ENCODE results near the gene PHGDH. TPM values are rescaled to one million over a fixed set of nuclear protein-coding genes. Genes with fewer than 3 reads are reported as not detected.

Gene PHGDH
- total RNA-seq, 4 donors from 2014 or later = 5.5 to 12.7 (median 7.2) TPM

DNA sequence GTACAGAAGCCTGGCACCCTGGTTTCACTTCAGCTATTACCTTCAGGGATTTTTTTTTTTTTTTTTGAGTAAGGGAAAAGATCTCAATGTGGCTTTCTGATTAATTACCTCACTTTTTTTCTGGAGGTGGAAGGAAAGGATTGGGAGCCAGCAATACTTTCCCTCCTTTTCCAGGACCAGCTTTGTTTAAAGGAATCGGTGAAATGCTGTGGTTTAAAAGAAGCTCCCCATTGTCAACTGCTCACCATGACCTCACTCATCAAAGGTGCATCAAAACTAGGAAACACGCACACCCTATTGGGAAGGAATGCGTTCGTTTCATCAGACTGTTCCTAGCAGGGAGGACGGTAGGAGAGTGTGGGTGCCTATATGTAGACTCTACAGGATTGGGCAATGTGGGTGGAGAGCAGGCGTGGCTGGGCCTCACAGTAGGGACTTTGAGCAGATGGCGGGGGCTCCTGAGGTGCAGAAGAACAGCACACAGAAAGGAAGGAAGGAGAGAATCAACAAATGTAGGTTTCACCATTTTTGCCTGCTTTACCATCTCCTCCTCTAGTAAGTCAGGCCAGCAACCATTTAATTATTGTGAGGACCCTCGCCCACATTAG, 13.0 kb downstream of the PHGDH start:
- TF ChIP-seq, protein P1, sequence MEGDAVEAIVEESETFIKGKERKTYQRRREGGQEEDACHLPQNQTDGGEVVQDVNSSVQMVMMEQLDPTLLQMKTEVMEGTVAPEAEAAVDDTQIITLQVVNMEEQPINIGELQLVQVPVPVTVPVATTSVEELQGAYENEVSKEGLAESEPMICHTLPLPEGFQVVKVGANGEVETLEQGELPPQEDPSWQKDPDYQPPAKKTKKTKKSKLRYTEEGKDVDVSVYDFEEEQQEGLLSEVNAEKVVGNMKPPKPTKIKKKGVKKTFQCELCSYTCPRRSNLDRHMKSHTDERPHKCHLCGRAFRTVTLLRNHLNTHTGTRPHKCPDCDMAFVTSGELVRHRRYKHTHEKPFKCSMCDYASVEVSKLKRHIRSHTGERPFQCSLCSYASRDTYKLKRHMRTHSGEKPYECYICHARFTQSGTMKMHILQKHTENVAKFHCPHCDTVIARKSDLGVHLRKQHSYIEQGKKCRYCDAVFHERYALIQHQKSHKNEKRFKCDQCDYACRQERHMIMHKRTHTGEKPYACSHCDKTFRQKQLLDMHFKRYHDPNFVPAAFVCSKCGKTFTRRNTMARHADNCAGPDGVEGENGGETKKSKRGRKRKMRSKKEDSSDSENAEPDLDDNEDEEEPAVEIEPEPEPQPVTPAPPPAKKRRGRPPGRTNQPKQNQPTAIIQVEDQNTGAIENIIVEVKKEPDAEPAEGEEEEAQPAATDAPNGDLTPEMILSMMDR (IDR thresholded peaks at IDR 0.05; ENCODE audit: low read depth) = no peak

GRCh38 chr1:119725626-119726025, 13.9 kb downstream of the PHGDH start:
- TF ChIP-seq, protein P1 (IDR thresholded peaks at IDR 0.05; ENCODE audit: low read depth) = no peak

- TF ChIP-seq, protein P1 (IDR thresholded peaks at IDR 0.05; ENCODE audit: low read depth) = no peak
These were observed 16.3 kb downstream of the PHGDH start for GRCh38 chr1:119727991-119728390.

GRCh38 chr1:119729044-119729443, 17.3 kb downstream of the PHGDH start:
- TF ChIP-seq, protein P1 (IDR thresholded peaks at IDR 0.05; ENCODE audit: low read depth) = no peak

- TF ChIP-seq, protein P1 (IDR thresholded peaks at IDR 0.05; ENCODE audit: low read depth) = no peak
These were observed 19.3 kb downstream of the PHGDH start for GRCh38 chr1:119731060-119731459.

DNA sequence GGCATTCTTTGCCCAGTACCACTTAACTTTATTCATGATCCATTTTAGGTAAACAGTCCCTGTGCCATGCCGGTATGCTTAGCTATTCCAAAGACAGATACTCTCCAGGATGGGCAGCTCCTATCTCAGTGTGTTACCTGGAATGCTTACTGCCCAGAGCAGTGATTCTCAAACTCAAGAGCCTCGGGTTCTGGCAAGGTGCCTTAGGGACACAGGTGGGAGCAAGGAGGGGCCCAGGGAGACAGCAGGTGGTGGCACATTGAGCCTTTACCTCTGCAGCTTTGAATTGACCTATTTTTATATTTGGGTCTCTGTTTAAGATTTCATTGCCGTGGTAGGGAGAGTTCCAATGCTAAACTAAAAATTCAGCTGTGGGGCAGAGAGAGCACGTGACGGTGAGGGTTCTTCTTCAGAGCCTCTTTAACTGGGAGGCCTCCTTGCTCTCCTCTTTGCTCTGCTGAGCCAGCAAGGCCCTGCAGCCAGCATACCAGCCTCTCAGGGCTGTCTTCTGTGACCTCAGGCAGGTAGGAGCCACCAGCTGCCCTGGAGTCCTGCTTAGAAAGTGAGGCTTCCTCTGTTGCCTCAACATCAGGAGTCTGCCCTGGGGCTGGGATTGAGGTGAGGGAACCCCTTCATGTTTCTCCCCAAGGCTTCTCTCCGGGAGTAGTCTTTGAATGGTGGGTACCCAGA, 20.2 kb downstream of the PHGDH start:
- TF ChIP-seq, protein P1 (IDR thresholded peaks at IDR 0.05; ENCODE audit: low read depth) = no peak

GRCh38 chr1:119732465-119733168, 20.9 kb downstream of the PHGDH start:
- TF ChIP-seq, protein P1 (IDR thresholded peaks at IDR 0.05; ENCODE audit: low read depth) = no peak

Measured in subcutaneous adipose tissue (tissue), 4 donors.